CMK (cell line): ENCODE results near the gene ZNRF2.
"Not testable (repeated sequence)": the region's sequence is repeated elsewhere in the genome, so short reads cannot be mapped to it uniquely, and the experiment has no call there.

Source experiments
- DNase-seq: peaks from one replicate; pipeline ENCODE4 v3.0.0-alpha.2; 2010; ENCODE audit warnings: low read depth

The ZNRF2 gene

DNA sequence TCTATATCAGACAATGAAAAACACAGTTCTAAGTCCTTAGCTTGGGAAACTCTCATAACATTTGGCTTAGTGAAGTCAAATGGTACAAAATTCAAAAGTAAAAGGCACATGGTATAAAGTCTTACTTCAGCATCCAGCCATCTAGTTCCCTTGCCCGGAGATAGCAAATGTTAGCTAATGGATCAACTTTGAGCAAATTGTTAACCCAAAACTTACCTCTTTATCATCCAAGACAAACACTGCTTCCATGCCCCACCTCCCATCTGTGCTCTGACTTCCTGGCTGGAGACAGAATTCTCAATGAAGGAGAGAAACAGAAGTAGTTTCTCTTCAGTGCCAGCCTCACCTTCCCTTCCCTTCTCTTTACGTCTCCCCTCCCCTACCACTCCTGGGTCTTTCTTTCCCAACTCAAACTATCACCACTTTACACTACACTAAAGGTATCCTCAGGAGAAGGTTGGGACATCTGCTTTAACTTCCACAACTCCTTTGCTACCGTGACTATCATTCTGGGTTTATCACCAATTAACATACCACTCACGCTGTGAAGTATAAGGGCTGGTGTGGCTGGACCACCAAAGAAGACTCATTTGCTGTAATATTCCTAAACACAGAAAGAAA, 21.2 kb upstream of the ZNRF2 start:
- DNase-seq, result no peak

- DNase-seq, result no peak
These were observed 20.3 kb upstream of the ZNRF2 start for GRCh38 chr7:30264052-30264451.

DNA sequence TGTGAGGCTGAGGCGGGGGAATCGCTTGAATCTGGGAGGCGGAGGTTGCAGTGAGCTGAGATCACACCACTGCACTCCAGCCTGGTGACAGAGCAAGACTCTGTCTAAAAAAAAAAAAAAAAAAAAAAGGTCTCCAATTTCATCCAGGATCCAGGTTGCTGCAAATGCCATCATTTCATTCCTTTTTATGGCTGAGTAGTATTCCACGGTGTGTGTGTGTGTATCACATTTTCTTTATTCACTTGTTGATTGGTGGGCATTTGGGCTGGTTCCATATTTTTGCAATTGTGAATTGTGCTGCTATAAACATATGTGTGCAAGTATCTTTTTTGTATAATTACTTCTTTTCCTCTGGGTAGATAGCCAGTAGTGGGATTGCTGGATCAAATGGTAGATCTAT, 19.2 kb upstream of the ZNRF2 start:
- not testable (repeated sequence) for DNase-seq

- no peak for DNase-seq
These were observed 17.7 kb upstream of the ZNRF2 start for GRCh38 chr7:30266686-30267085.

- no peak for DNase-seq
These were observed 15.8 kb upstream of the ZNRF2 start for GRCh38 chr7:30268586-30268985.

DNA sequence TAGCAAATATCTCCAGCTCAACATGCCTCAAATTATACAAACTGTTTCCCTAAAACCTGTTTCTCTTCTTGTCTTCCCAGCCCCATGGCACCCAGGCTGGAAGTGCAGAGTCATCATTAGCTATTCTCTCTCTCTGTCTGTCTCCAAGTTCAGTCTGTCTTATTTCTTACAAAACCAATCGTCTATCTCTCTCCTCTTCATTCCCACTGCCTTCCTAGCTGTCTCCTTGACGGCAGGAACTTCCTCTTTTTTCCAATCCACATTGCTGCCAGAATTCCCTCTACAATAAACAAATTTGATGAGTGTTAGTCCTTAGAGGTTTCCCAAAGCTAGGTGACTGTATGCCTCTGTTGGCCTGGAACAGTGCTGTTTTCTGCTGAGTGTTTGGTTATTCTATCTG, 14.9 kb upstream of the ZNRF2 start:
- DNase-seq, result no peak

DNA sequence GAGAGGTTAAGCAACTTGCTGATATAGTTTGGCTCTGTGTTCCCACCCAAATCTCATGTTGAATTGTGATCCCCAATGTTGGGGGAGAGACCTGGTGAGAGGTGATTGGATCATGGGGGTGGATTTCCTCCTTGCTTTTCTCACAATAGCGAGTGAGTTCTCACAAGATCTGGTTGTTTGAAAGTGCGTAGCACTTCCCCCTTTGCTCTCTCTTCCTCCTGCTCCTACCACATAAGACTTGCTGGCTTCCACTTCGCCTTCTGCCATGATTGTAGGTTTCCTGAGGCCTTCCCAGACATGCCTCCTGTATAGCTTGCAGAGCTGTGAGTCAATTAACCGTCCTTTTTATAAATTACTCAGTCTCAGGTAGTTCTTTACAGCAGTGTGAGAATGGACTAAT, 13.5 kb upstream of the ZNRF2 start:
- DNase-seq, result no peak

DNA sequence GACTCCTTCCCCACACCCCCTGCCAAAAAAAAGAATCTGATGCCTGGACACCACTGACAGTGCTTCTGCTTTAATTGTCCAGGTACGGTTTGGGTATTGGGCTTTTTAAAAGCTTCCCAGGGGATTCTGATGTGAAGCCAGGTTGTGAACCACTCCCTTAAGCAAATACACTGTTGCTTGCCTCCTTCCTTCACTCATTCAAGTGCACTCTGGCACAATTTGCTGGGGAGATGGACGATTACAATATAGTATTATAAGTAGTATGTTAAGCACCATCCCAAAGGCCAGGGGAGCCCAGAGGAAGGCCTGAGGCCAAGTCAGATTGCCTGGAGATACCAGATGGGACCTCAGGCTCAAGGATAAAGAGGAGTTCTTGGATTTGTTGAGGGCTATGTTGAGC, 12.3 kb upstream of the ZNRF2 start:
- DNase-seq, result no peak

- DNase-seq, result no peak
These were observed 10.8 kb upstream of the ZNRF2 start for GRCh38 chr7:30273552-30273951.

DNA sequence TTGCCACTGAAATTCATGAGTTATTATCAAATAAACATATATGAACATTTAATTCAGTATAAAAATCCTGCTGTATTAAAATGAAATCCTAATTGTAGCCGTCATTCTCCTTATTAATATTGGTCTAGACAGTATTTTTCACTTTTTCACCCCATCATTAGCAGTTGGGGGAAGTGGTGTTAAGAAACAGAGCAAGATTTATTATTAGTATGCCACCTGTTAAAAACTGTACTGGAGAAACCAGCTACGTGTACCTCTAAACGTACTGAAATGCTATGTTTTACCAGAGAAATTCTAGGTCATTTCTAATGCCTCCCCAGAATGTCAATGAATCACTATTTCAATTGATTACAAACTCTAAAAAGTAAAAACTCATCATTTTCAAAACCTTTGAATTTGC, 9.8 kb upstream of the ZNRF2 start:
- DNase-seq, result no peak

DNA sequence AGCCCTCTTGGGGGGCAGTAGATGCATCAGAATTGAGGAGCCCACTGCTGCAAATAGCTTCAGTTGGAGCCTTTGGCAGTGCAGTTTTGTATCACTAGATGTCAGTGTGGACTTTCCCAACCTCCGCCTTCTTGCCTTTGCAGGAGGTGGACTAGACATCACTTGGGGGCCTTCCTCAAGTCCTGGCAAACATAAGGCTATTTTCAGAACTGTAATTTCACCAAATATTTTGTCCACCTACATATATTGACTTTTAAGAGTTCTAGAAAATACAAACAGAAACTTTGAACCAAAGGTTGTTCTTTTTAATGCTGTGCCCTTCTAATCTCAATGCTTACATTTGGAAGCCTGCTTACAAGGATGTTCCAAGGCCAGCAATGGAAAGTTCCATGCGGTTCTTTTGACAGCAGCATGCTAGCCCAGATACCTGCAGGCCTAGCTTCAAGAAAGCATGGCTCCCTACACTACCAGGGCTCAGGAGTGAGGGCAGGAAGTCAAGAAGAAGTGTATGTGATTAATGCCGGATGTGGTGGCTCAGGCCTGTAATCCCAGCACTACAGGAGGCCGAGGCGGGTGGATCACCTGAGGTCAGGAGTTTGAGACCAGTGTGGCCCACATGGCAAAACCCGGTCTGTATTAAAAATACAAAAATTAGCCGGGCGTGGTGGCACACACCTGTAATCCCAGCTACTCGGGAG, 8.0 kb upstream of the ZNRF2 start:
- DNase-seq, result no peak

DNA sequence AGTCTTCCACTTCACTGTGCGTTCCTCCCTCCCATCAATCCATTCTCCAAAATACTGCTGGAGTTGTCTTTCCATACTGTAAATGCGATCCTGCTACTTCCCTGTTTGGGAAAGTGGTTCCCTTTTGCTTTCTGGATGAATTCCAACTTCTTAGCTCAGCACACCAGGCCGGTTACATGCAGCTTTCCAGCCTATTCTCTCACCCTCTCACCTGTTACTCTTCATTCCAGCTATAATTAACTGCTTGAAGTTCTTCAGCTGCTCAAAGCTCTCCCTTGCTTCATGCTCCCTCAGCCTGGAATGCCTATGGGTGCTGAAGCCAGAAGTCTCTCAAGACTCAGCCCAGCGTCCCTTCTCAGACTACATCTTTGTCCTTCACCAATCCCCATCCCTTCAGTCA, 6.0 kb upstream of the ZNRF2 start:
- no peak for DNase-seq

- DNase-seq, result no peak
These were observed 5.3 kb upstream of the ZNRF2 start for GRCh38 chr7:30278849-30279652.

DNA sequence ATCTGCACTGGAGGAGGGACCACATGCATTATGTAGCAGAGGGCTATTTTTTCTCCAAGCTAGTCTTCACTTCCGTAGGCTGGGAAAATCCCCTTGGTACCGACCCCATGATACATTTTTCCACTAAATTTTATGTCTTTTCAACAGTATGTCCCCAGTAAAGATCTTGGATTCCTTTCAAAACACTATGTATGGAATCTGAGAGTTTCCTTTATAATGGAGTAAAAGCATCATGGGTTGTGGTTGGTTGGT, 4.8 kb upstream of the ZNRF2 start:
- no peak for DNase-seq

DNA sequence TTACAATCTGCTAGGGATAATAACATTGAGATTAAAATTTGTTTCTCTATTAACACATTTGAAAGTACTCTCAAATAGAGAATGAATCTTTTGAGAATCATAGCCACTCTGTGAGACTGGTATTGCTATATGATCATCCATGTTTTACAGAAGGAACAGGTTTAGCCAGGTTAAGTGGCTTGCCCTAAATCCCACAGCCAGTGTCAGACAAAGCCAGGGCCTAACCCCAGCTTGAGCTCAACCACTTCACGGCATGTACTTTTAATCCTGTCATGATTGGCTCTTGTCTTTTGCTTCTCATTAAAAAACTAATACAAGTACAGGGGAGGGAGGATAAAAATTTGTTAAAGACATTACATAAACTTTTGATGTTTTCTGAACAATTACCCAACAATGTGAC, 3.8 kb upstream of the ZNRF2 start:
- DNase-seq, result no peak

DNA sequence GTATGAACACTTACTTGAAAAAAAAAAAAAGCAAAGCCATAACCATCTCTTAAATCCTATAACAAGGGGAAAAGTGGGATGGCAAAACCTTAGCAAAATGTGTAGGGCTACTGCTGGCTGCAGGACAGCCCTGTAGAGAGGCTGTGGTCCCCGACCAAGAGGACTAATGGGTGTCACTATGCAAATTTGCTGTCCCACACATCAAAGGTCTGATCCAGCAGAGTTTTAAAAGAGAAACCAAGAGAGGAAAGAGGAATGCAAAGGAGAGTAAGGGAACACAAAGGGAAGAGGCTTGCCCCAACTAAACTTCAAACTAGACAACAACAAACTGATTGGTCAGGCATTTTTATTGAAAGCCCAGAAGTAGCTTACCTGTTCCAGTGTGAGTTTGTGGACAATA, 3.1 kb upstream of the ZNRF2 start:
- DNase-seq, result no peak

DNA sequence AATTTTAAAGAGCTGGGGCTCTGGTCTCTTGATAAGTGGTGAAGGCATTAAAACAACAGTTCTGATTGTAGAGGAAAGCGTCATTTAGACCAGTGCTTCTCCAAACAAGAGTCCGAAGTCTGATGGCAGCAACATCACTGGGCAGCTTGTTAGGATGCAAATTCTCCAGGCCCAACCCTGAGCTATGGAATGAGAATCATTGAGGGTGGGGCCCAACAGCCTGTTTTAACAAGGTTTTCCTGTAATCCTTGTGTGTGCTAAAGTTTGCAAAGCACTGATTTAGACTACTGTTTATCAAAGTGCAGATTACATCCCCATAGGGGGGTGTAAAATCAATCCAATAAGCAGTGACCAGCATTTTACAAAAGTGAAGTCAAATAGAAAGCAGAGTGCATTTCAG, 2.6 kb upstream of the ZNRF2 start:
- DNase-seq, result no peak

- no peak for DNase-seq
These were observed 1.7 kb upstream of the ZNRF2 start for GRCh38 chr7:30282735-30283134.

- no peak for DNase-seq
These were observed 704 bp downstream of the ZNRF2 start for GRCh38 chr7:30285067-30285535.

GRCh38 chr7:30285536-30286284, 1.3 kb downstream of the ZNRF2 start:
- peak; percentile 25 for DNase-seq

- DNase-seq, result no peak
These were observed 2.4 kb downstream of the ZNRF2 start for GRCh38 chr7:30286749-30287148.

DNA sequence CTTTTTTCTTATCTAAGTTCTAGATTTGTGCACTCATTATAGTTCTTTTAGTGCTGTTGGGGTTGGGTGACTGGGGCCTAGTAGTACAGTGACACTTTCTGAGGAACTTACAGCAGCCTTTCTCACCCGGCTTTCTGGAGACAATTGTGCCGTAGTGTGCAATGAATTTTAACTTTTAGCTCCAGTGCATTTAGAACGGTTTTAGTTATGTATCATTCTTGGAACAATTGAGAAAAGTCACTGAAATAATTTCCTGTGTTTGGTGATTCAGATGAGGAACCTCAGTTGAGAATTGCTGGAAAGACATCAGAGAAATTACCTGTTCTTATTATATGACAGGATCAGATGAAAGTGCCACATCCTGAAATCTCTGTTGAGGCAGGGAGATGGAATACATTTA, 3.2 kb downstream of the ZNRF2 start:
- not testable (repeated sequence) for DNase-seq

DNA sequence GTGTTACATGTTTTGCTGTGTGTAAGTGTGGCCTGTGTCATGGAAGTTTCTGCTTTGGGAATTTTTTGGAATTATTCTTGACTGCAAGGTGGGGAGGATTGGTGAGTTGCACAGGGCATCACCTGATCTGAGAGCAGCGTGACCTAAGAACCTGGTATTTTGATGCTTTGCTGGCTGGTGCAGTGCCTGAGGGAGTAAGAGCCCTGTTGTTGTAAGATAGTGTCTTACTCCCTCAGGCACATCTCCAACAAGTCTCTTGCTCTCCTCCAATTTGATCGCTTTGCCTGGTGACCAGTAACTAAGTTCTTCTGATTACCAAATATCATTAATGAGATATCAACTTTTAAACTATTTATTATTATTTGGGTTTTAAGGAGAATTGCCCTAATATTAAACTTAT, 5.2 kb downstream of the ZNRF2 start:
- DNase-seq, result not testable (repeated sequence)
